Sigmoid colon (tissue), 7 donors: ENCODE data around the gene HOXA1. TPM values are rescaled to one million over a fixed set of nuclear protein-coding genes. Genes with fewer than 3 reads are reported as not detected.
"Not testable (repeated sequence)": the region's sequence is repeated elsewhere in the genome, so short reads cannot be mapped to it uniquely, and the experiment has no call there.

Source experiments
- DNase-seq: peaks from one replicate; pipeline ENCODE4 v3.0.0-alpha.2; 2019
- H3K27ac ChIP-seq, 4 donors: fragments of 200-600 bp; sonication (generic); one replicate each; pipeline ENCODE4 v1.5.1; 2016 to 2019; ENCODE audit warnings: mild to moderate bottlenecking in 1 of 4
- H3K27me3 ChIP-seq, 3 donors: fragments of 200-600 bp; sonication (generic); one replicate each; pipeline ENCODE4 v1.5.1; 2019; ENCODE audit warnings: mild to moderate bottlenecking in 1 of 3
- H3K36me3 ChIP-seq, 4 donors: fragments of 200-600 bp; sonication (generic); one replicate each; pipeline ENCODE4 v1.5.1; 2016 to 2019
- H3K4me1 ChIP-seq, 4 donors: fragments of 200-600 bp; sonication (generic); one replicate each; pipeline ENCODE4 v1.5.1; 2017 to 2019
- H3K4me3 ChIP-seq, 4 donors: fragments of 200-600 bp; sonication (generic); one replicate each; pipeline ENCODE4 v1.5.1; 2017 to 2019; ENCODE audit warnings: mild to moderate bottlenecking in 2 of 4, moderate library complexity in 1 of 4
- H3K9me3 ChIP-seq, 4 donors: fragments of 200-600 bp in 3 of 4; sonication (generic) in 3 of 4; one replicate each; pipeline versions ENCODE4 v1.5.1 to v1.6.1; 2013 to 2019
- EP300 ChIP-seq, 4 donors: sonication (generic); formaldehyde crosslinking; IDR thresholded peaks; one replicate each; pipeline ENCODE4 v1.6.1; 2017; ENCODE audit warnings: antibody characterized with exemption in 4 of 4
- POLR2A ChIP-seq, 2 donors: fragments of 450-650 bp; IDR thresholded peaks; one replicate each; pipeline ENCODE4 v1.6.1; 2016; ENCODE audit warnings: antibody characterized with exemption in 2 of 2, mild to moderate bottlenecking in 2 of 2, moderate library complexity in 2 of 2
- POLR2AphosphoS5 ChIP-seq, 4 donors: sonication (generic); formaldehyde crosslinking; IDR thresholded peaks; one replicate each; pipeline ENCODE4 v1.6.1; 2017; ENCODE audit warnings: antibody characterized with exemption in 4 of 4
- WGBS, 2 donors: extraction: QIAGEN DNeasy Blood & Tissue Kit; methylation state at CpG; one replicate each; pipeline ENCODE4 v1.1.7; 2013; 5-methylcytosine and 5-hydroxymethylcytosine counted together
- intact Hi-C: fragments of 100-400 bp; cut with DNase I; formaldehyde crosslinking; loops from one replicate; pipeline ENCODE4 v1.15.1; 2023
- polyA plus RNA-seq, 3 donors: library from polyadenylated mRNA; stranded (reverse); fragments of 200-250 nt; gene quantifications; one replicate each; pipeline ENCODE4 v1.2.3, GENCODE V29; 2013
- small RNA-seq, 3 donors: library from RNA; depleted of rRNA; stranded (forward); fragments of <200 nt; gene quantifications; one replicate each; pipeline ENCODE3, GENCODE V24; 2016
- total RNA-seq, 4 donors: library from RNA; depleted of rRNA; stranded (reverse); fragments of >200 nt; gene quantifications; one replicate each; pipeline ENCODE4 v1.1.0, GENCODE V29; 2016
- TF ChIP-seq, protein P1 (sequence below), 4 experiments: fragments of 450-650 bp in 3 of 4; fragments of 200-600 bp in 1 of 4; IDR thresholded peaks; one replicate each; pipeline ENCODE4 v1.5.1; 2016 to 2019; ENCODE audit warnings: antibody characterized with exemption in 4 of 4, mild to moderate bottlenecking in 3 of 4, moderate library complexity in 2 of 4
- donor health status: healthy with polysubstance abuse.
- donor health status: Bipolar disorder and iron deficiency.
- donor health status: healthy.

The HOXA1 gene
- total and polyA plus RNA-seq, 7 donors = 0.14 to 2.4 (median 1.1) TPM

DNA sequence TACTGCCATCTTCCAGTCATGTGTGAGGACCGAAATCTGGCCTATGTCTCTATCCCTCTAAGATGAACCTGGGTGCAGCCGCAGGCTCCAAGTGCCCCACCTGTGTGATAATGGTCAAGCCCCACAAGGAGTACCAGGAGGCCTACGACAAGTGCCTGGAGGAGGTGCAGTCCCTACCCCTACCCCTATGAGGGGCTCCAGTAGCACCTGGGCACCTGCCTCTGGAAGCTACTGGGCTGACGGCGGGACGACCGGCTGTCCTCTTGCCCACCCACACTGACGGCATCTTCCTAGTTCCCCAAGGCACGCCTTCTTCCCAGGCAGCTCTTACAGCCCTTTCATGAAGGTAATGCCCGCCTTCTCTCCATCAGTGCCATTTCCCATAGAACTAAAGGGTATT lies 47.4 kb downstream of the HOXA1 start:
- 95% methylated on average over 10 of the region's 10 CpGs for WGBS, 2 donors
- Histone ChIP-seq H3K27ac (no peak overlapping the region), H3K27me3 (no peaks in the 10 kb centered on the region), H3K36me3 (no peaks in the 10 kb centered on the region), H3K4me3 (no peak overlapping the region), H3K9me3 (no peaks in the 10 kb centered on the region), H3K4me1 (no peaks in the 10 kb centered on the region)
- intact Hi-C loops = no loop called here
- DNase-seq = no peak
- TF ChIP-seq, protein P1, sequence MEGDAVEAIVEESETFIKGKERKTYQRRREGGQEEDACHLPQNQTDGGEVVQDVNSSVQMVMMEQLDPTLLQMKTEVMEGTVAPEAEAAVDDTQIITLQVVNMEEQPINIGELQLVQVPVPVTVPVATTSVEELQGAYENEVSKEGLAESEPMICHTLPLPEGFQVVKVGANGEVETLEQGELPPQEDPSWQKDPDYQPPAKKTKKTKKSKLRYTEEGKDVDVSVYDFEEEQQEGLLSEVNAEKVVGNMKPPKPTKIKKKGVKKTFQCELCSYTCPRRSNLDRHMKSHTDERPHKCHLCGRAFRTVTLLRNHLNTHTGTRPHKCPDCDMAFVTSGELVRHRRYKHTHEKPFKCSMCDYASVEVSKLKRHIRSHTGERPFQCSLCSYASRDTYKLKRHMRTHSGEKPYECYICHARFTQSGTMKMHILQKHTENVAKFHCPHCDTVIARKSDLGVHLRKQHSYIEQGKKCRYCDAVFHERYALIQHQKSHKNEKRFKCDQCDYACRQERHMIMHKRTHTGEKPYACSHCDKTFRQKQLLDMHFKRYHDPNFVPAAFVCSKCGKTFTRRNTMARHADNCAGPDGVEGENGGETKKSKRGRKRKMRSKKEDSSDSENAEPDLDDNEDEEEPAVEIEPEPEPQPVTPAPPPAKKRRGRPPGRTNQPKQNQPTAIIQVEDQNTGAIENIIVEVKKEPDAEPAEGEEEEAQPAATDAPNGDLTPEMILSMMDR (IDR thresholded peaks at IDR 0.05) = no peak
- TF ChIP-seq POLR2AphosphoS5 (IDR thresholded peaks at IDR 0.05) (no peak), POLR2A (IDR thresholded peaks at IDR 0.05) (no peak), EP300 (IDR thresholded peaks at IDR 0.05) (no peak)

DNA sequence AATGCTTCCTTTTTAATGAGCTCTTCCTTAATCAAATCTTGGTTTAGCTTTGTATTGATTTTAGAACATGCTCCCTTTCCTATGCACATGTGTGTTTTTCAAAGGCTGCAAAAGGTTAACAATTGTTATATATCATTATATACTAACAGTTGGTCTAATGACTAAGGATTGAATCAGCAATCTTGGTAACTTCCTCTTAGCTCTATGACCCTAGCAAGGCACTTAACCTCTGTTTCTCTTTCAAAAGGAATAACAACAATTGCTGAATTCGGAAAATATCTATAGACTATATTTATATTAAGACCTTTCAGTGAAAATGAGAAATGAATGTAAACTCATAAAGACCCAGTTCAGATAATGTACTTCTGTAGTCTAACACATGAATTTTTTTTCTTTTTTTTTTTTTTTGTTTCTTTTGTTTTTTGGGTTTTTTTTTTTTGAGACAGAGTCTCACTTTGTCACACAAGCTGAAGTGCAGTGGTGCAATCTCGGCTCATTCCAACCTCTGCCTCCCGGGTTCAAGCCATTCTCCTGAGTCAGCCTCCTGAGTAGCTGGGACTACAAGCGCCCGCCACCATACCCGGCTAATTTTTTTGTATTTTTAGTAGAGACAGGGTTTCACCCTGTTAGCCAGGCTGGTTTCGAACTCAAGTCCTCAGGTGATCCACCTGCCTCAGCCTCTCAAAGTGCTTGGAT lies 48.8 kb downstream of the HOXA1 start:
- no peak for DNase-seq
- intact Hi-C loops = no loop called here
- H3K36me3 ChIP-seq = no peaks in the 10 kb centered on the region
- H3K27me3 ChIP-seq = no peaks in the 10 kb centered on the region
- no peaks in the 10 kb centered on the region for H3K9me3 ChIP-seq
- no peak overlapping the region for H3K27ac ChIP-seq
- no peak overlapping the region for H3K4me3 ChIP-seq
- WGBS, 2 donors = 78 to 88% methylated on average over 7 of the region's 7 CpGs
- TF ChIP-seq, protein P1 (IDR thresholded peaks at IDR 0.05) = no peak
- no peak for TF ChIP-seq POLR2A (IDR thresholded peaks at IDR 0.05)
- no peak for TF ChIP-seq POLR2AphosphoS5 (IDR thresholded peaks at IDR 0.05)
- no peak for TF ChIP-seq EP300 (IDR thresholded peaks at IDR 0.05)
- H3K4me1 ChIP-seq = no peaks in the 10 kb centered on the region

DNA sequence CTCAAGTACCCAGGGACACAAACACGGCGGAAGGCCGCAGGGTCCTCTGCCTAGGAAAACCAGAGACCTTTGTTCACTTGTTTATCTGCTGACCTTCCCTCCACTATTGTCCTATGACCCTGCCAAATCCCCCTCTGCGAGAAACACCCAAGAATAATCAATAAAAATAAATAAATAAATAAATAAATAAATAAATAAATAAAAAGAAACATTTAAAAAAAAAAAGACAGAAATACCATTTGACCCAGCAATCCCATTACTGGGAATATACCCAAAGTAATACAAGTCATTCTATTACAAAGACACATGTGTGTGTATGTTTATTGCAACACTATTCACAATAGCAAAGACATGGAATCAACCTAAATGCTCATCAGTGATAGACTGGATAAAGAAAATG lies 49.8 kb downstream of the HOXA1 start:
- intact Hi-C loops, H3K36me3 ChIP-seq, H3K4me3 ChIP-seq, H3K27me3 ChIP-seq, H3K4me1 ChIP-seq, H3K9me3 ChIP-seq, DNase-seq, H3K27ac ChIP-seq: not testable (repeated sequence)
- 75 to 87% methylated on average over 1 of the region's 4 CpGs for WGBS, 2 donors

DNA sequence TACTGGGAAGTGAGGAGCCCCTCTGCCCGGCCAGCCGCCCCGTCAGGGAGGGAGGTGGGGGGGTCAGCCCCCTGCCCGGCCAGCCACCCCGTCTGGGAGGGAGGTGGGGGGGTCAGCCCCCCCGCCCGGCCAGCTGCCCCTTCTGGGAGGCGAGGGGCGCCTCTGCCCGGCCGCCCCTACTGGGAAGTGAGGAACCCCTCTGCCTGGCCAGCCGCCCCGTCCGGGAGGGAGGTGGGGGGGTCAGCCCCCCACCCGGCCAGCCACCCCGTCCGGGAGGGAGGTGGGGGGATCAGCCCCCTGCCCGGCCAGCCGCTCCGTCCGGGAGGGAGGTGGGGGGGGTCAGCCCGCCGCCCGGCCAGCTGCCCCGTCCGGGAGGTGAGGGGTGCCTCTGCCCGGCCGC lies 50.7 kb downstream of the HOXA1 start:
- intact Hi-C loops, H3K9me3 ChIP-seq, DNase-seq, H3K36me3 ChIP-seq, H3K4me3 ChIP-seq, H3K4me1 ChIP-seq, H3K27ac ChIP-seq, H3K27me3 ChIP-seq: not testable (repeated sequence)
- 95 to 97% methylated on average over 28 of the region's 28 CpGs for WGBS, 2 donors

Small RNAs within 50 kb of the gene (small RNA-seq; reads per million reads assigned to genes)
- 0 reads per million in 3 donors for gene RF01977

Other genes with a start within 250 kb of the HOXA1 start
- 10 to 100 TPM; 13.0 to 19.3 (median 16.8) TPM for gene SKAP2, start 231.4 kb downstream of the HOXA1 start, total RNA-seq
- gene SKAP2, start 231.4 kb downstream of the HOXA1 start, polyA plus RNA-seq = 10 to 100 TPM; 23.1 to 34.2 (median 27.7) TPM
- 1 to 10 TPM; 1.6 to 4.3 (median 3.2) TPM for gene HOXA2, start 6.7 kb upstream of the HOXA1 start, total RNA-seq
- 1 to 10 TPM in 1 of 3 donors, under 1 TPM in 2; 0.60 to 1.9 (median 0.69) TPM for gene HOXA2, start 6.7 kb upstream of the HOXA1 start, polyA plus RNA-seq
- gene HOXA4, start 34.8 kb upstream of the HOXA1 start, total RNA-seq = 1 to 10 TPM; 2.0 to 4.2 (median 2.9) TPM
- 1 to 10 TPM in 2 of 3 donors, not detected in 1; 1.8 to 4.8 TPM for gene HOXA4, start 34.8 kb upstream of the HOXA1 start, polyA plus RNA-seq
- 10 to 100 TPM in 3 of 4 donors, 1 to 10 TPM in 1; 9.2 to 12.2 (median 11.2) TPM for gene HOXA5, start 47.7 kb upstream of the HOXA1 start, total RNA-seq
- gene HOXA5, start 47.7 kb upstream of the HOXA1 start, polyA plus RNA-seq = 10 to 100 TPM in 1 of 3 donors, 1 to 10 TPM in 2; 3.2 to 14.3 (median 7.8) TPM
- 1 to 10 TPM; 4.2 to 10.0 (median 4.5) TPM for gene HOXA6, start 51.8 kb upstream of the HOXA1 start, total RNA-seq
- 1 to 10 TPM in 2 of 3 donors, not detected in 1; 1.6 to 8.1 TPM for gene HOXA6, start 51.8 kb upstream of the HOXA1 start, polyA plus RNA-seq
- 10 to 100 TPM in 2 of 4 donors, 1 to 10 TPM in 2; 4.9 to 20.8 (median 12.0) TPM for gene HOXA3, start 56.6 kb upstream of the HOXA1 start, total RNA-seq
- gene HOXA3, start 56.6 kb upstream of the HOXA1 start, polyA plus RNA-seq = 10 to 100 TPM in 2 of 3 donors, 1 to 10 TPM in 1; 3.9 to 15.6 (median 10.3) TPM
- gene HOXA7, start 60.7 kb upstream of the HOXA1 start, total RNA-seq = 1 to 10 TPM; 4.7 to 9.1 (median 7.3) TPM
- 10 to 100 TPM; 18.0 to 23.9 (median 18.0) TPM for gene HOXA7, start 60.7 kb upstream of the HOXA1 start, polyA plus RNA-seq
- gene HOXA9, start 69.5 kb upstream of the HOXA1 start, total RNA-seq = 10 to 100 TPM; 13.0 to 35.7 (median 18.2) TPM
- 10 to 100 TPM; 21.4 to 22.4 (median 21.6) TPM for gene HOXA9, start 69.5 kb upstream of the HOXA1 start, polyA plus RNA-seq
- gene HOXA10, start 78.3 kb upstream of the HOXA1 start, total RNA-seq = 10 to 100 TPM; 55.1 to 64.0 (median 59.5) TPM
- 10 to 100 TPM; 22.2 to 25.0 (median 22.8) TPM for gene HOXA10, start 78.3 kb upstream of the HOXA1 start, polyA plus RNA-seq
- gene HOXA11, start 89.2 kb upstream of the HOXA1 start, total RNA-seq = 10 to 100 TPM; 18.7 to 25.0 (median 22.1) TPM
- gene HOXA11, start 89.2 kb upstream of the HOXA1 start, polyA plus RNA-seq = 1 to 10 TPM; 3.0 to 6.0 (median 4.8) TPM
- 10 to 100 TPM in 3 of 4 donors, 1 to 10 TPM in 1; 9.4 to 35.3 (median 21.8) TPM for gene HOXA13, start 104.1 kb upstream of the HOXA1 start, total RNA-seq
- 10 to 100 TPM; 10.7 to 21.6 (median 17.1) TPM for gene HOXA13, start 104.1 kb upstream of the HOXA1 start, polyA plus RNA-seq
- not detected for gene EVX1, start 146.8 kb upstream of the HOXA1 start, total RNA-seq
- gene EVX1, start 146.8 kb upstream of the HOXA1 start, polyA plus RNA-seq = 1 to 10 TPM in 2 of 3 donors, under 1 TPM in 1; 0.32 to 1.4 (median 1.2) TPM